Thyroid gland (tissue), 4 donors: ENCODE data around the gene UBE2R2. TPM values are rescaled to one million over a fixed set of nuclear protein-coding genes. Genes with fewer than 3 reads are reported as not detected.
"Not testable (repeated sequence)": the region's sequence is repeated elsewhere in the genome, so short reads cannot be mapped to it uniquely, and the experiment has no call there.

Source experiments
- DNase-seq, 2 donors: peaks; one replicate each; pipeline ENCODE4 v3.0.0-alpha.2; 2019
- H3K27ac ChIP-seq, 3 donors: fragments of 200-600 bp; sonication (generic); 1 replicate in 2 of 3; 2 replicates in 1 of 3; pipeline ENCODE4 v1.5.1; 2016 to 2019; ENCODE audit warnings: mild to moderate bottlenecking in 1 of 3, moderate library complexity in 1 of 3
- H3K27me3 ChIP-seq: fragments of 200-600 bp; sonication (generic); one replicate; pipeline ENCODE4 v1.5.1; 2019
- H3K36me3 ChIP-seq, 2 donors: fragments of 200-600 bp; sonication (generic); one replicate each; pipeline ENCODE4 v1.5.1; 2016 to 2019
- H3K4me1 ChIP-seq, 2 donors: fragments of 200-600 bp; sonication (generic); one replicate each; pipeline ENCODE4 v1.5.1; 2017 to 2019
- H3K4me3 ChIP-seq, 3 donors: fragments of 200-600 bp; sonication (generic); replicated peaks in 1 of 3; 1 replicate in 2 of 3; 2 replicates in 1 of 3; pipeline ENCODE4 v1.5.1; 2016; ENCODE audit warnings: mild to moderate bottlenecking in 1 of 3
- H3K9me3 ChIP-seq: fragments of 200-600 bp; sonication (generic); one replicate; pipeline ENCODE4 v1.5.1; 2017
- POLR2A ChIP-seq, 2 donors: fragments of 450-650 bp; IDR thresholded peaks; one replicate each; pipeline ENCODE4 v1.6.1; 2017; ENCODE audit warnings: antibody characterized with exemption in 2 of 2, mild to moderate bottlenecking in 2 of 2, moderate library complexity in 1 of 2
- WGBS, 2 donors: methylation state at CpG; one replicate each; pipeline ENCODE4 v1.1.5; 2017; 5-methylcytosine and 5-hydroxymethylcytosine counted together
- intact Hi-C: fragments of 100-400 bp; cut with DNase I; formaldehyde crosslinking; loops from one replicate; pipeline ENCODE4 v1.15.1; 2023
- small RNA-seq: library from RNA; depleted of rRNA; stranded (forward); fragments of <200 nt; gene quantifications from one replicate; pipeline ENCODE3, GENCODE V24; 2016
- total RNA-seq, 4 donors: library from RNA; depleted of rRNA; stranded (reverse); fragments of >200 nt; gene quantifications; one replicate each; pipeline ENCODE4 v1.2.3, GENCODE V29; 2016
- TF ChIP-seq, protein P1 (sequence below), 6 experiments: fragments of 200-600 bp in 3 of 6; fragments of 450-650 bp in 3 of 6; sonication (generic) in 3 of 6; IDR thresholded peaks; one replicate each; pipeline ENCODE4 v1.5.1; 2016 to 2019; ENCODE audit warnings: antibody characterized with exemption in 6 of 6, mild to moderate bottlenecking in 2 of 6, inconsistent platforms in 1 of 6, moderate library complexity in 1 of 6

UBE2R2 gene
- total RNA-seq, 4 donors from 2014 or later: 22.8 to 31.4 (median 25.8) TPM

DNA sequence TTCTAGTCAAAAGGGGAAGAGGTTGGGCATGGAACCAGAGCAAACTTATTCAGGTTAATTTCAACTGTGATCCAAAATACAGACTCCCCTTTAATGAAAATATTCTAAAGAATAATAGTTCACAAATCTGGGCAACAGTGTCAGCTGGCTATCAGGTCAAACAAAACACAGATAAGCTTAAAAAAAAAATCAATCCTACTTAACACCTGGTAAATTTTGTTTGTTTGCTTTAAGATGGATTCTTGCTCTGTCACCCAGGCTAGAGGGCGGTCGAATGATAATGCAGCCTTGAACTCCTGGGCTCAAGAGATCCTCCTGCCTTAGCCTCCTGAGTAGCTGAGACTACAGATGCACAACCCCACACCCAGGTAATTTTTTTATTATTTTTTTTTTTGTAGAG, 142.8 kb downstream of the UBE2R2 start:
- DNase-seq: no peak
- Histone ChIP-seq H3K27ac (no peak overlapping the region), H3K9me3 (no peaks in the 10 kb centered on the region), H3K27me3 (no peaks in the 10 kb centered on the region), H3K36me3 (peaks cover 5 to 6% of the 10 kb centered on the region in 2 donors), H3K4me1 (no peaks in the 10 kb centered on the region), H3K4me3 (no peak overlapping the region)
- WGBS, 2 donors: 95 to 98% methylated on average over 2 of the region's 2 CpGs
- intact Hi-C loops: no loop called here
- TF ChIP-seq POLR2A (IDR thresholded peaks at IDR 0.05): no peak
- TF ChIP-seq, protein P1, sequence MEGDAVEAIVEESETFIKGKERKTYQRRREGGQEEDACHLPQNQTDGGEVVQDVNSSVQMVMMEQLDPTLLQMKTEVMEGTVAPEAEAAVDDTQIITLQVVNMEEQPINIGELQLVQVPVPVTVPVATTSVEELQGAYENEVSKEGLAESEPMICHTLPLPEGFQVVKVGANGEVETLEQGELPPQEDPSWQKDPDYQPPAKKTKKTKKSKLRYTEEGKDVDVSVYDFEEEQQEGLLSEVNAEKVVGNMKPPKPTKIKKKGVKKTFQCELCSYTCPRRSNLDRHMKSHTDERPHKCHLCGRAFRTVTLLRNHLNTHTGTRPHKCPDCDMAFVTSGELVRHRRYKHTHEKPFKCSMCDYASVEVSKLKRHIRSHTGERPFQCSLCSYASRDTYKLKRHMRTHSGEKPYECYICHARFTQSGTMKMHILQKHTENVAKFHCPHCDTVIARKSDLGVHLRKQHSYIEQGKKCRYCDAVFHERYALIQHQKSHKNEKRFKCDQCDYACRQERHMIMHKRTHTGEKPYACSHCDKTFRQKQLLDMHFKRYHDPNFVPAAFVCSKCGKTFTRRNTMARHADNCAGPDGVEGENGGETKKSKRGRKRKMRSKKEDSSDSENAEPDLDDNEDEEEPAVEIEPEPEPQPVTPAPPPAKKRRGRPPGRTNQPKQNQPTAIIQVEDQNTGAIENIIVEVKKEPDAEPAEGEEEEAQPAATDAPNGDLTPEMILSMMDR (IDR thresholded peaks at IDR 0.05): no peak

DNA sequence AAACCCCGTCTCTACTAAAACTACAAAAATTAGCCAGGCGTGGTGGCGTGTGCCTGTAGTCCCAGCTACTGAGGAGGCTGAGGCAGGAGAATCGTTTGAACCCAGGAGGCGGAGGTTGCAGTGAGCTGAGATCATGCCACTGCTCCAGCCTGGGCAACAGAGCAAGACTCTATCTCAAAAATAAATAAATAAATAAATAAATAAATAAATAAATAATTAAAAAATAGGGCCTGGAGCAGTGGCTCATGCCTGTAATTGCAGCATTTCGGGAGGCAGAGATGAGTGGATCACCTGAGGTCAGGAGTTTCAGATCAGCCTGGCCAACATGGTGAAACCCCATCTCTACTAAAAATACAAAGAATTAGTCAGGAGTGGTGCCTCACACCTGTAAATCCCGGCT, 145.5 kb downstream of the UBE2R2 start:
- DNase-seq, intact Hi-C loops, H3K36me3 ChIP-seq, H3K27ac ChIP-seq, H3K9me3 ChIP-seq, H3K27me3 ChIP-seq, H3K4me3 ChIP-seq, H3K4me1 ChIP-seq: not testable (repeated sequence)
- 95 to 96% methylated on average over 7 of the region's 7 CpGs for WGBS, 2 donors

DNA sequence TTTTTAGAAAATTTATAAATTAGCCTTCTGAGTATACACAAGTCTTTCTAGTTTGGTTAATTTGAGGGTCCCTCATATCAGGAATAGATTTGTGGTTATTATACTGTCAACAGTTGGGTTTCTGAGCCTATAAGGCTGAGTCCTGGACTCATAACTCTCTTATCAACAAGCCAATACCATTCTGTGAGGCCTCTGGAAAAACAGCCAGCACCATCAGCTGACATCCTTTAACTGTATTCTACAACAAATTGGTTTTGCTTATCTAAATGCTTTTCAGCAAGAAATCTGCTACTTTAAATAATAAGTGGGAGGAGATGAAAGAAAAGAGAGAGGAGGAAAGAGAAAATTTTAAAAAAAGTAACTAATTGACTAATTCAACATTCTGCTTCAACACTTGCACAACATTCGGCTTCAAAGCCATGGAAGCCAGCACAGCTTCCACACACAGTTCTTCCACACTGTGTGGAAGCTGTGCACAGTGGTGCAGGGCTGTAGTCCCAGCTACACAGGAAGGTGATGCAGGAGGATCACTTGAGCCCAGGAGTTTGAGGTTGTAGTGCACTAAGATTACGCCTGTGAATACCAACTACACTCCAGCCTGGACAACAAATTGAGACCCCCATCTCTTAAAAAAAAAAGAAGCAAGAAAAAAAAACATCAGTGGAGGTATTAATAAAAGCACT, 147.3 kb downstream of the UBE2R2 start:
- WGBS, 2 donors: 98 to 100% methylated on average over 2 of the region's 2 CpGs
- no peak overlapping the region for H3K4me3 ChIP-seq
- no peaks in the 10 kb centered on the region for H3K4me1 ChIP-seq
- no peak overlapping the region for H3K27ac ChIP-seq
- H3K9me3 ChIP-seq: no peaks in the 10 kb centered on the region
- no peaks in the 10 kb centered on the region for H3K36me3 ChIP-seq
- DNase-seq: no peak
- intact Hi-C loops: no loop called here
- no peak for TF ChIP-seq POLR2A (IDR thresholded peaks at IDR 0.05)
- TF ChIP-seq, protein P1 (IDR thresholded peaks at IDR 0.05): no peak
- H3K27me3 ChIP-seq: no peaks in the 10 kb centered on the region

Small RNAs within 50 kb of the gene (small RNA-seq; reads per million reads assigned to genes)
- gene RF00019 (not detected), gene RNU4ATAC11P (not detected), gene SNORD121A (27.8 reads per million, percentile 94 among the genes with 10 or more reads in this experiment), gene SNORD121B (not detected)

Other genes with a start within 250 kb of the UBE2R2 start
- not detected for gene PRSS3, start 21.6 kb upstream of the UBE2R2 start, total RNA-seq
- gene UBAP2, start 231.7 kb downstream of the UBE2R2 start, total RNA-seq: 10 to 100 TPM; 30.3 to 48.5 (median 35.5) TPM